A172 (cell line): ENCODE measurements around the gene MACC1. TPM values are rescaled to one million over a fixed set of nuclear protein-coding genes. Genes with fewer than 3 reads are reported as not detected.

Experiments used
- DNase-seq: peaks from one replicate; pipeline ENCODE4 v3.0.0-alpha.2; 2015; ENCODE audit warnings: low spot score
- total RNA-seq: library from RNA; depleted of rRNA; stranded (reverse); fragments of >200 nt; shearing (Covaris generic); gene quantifications from 2 replicates; pipeline ENCODE4 v1.2.3, GENCODE V29; 2014

The MACC1 gene
- total RNA-seq, 1 experiment from 2014 or later, result not detected

GRCh38 chr7:20176578-20177242 is 40.5 kb downstream of the MACC1 start:
- DNase-seq, result no peak

GRCh38 chr7:20173828-20174227 is 43.4 kb downstream of the MACC1 start:
- DNase-seq, result no peak

GRCh38 chr7:20172736-20173334 is 44.3 kb downstream of the MACC1 start:
- peak; percentile 84 for DNase-seq

GRCh38 chr7:20170633-20171032 is 46.6 kb downstream of the MACC1 start:
- DNase-seq, result no peak

GRCh38 chr7:20165146-20165510 is 52.1 kb downstream of the MACC1 start:
- no peak for DNase-seq

- DNase-seq, result no peak
Measured at GRCh38 chr7:20164425-20165145, 52.6 kb downstream of the MACC1 start.

GRCh38 chr7:20162665-20163064 is 54.5 kb downstream of the MACC1 start:
- DNase-seq, result no peak

- no peak for DNase-seq
Measured at GRCh38 chr7:20159226-20159747, 57.9 kb downstream of the MACC1 start.

GRCh38 chr7:20158684-20159083 is 58.5 kb downstream of the MACC1 start:
- DNase-seq, result no peak

GRCh38 chr7:20157456-20157855 is 59.7 kb downstream of the MACC1 start:
- no peak for DNase-seq

- DNase-seq, result no peak
Measured at GRCh38 chr7:20153999-20154398, 63.2 kb downstream of the MACC1 start.

GRCh38 chr7:20153567-20153966 is 63.6 kb downstream of the MACC1 start:
- DNase-seq, result no peak

GRCh38 chr7:20152511-20152910 is 64.7 kb downstream of the MACC1 start:
- peak; percentile 19 for DNase-seq

- no peak for DNase-seq
Measured at GRCh38 chr7:20151708-20152456, 65.3 kb downstream of the MACC1 start.

GRCh38 chr7:20146451-20146850 is 70.7 kb downstream of the MACC1 start:
- DNase-seq, result no peak

GRCh38 chr7:20144801-20145200 is 72.4 kb downstream of the MACC1 start:
- DNase-seq, result no peak

GRCh38 chr7:20141666-20142065 is 75.5 kb downstream of the MACC1 start:
- no peak for DNase-seq

GRCh38 chr7:20141002-20141345 is 76.2 kb downstream of the MACC1 start:
- DNase-seq, result no peak

GRCh38 chr7:20140291-20141001 is 76.7 kb downstream of the MACC1 start:
- no peak for DNase-seq

GRCh38 chr7:20136647-20137046 is 80.5 kb downstream of the MACC1 start:
- DNase-seq, result no peak

- no peak for DNase-seq
Measured at GRCh38 chr7:20133803-20134202, 83.4 kb downstream of the MACC1 start.

- no peak for DNase-seq
Measured at GRCh38 chr7:20132585-20132984, 84.6 kb downstream of the MACC1 start.
